Measurements from ENCODE around the gene EFNA5.
A peak's percentile ranks its signal among the peaks of the same experiment; 100 is the strongest.

Gene EFNA5

DNA sequence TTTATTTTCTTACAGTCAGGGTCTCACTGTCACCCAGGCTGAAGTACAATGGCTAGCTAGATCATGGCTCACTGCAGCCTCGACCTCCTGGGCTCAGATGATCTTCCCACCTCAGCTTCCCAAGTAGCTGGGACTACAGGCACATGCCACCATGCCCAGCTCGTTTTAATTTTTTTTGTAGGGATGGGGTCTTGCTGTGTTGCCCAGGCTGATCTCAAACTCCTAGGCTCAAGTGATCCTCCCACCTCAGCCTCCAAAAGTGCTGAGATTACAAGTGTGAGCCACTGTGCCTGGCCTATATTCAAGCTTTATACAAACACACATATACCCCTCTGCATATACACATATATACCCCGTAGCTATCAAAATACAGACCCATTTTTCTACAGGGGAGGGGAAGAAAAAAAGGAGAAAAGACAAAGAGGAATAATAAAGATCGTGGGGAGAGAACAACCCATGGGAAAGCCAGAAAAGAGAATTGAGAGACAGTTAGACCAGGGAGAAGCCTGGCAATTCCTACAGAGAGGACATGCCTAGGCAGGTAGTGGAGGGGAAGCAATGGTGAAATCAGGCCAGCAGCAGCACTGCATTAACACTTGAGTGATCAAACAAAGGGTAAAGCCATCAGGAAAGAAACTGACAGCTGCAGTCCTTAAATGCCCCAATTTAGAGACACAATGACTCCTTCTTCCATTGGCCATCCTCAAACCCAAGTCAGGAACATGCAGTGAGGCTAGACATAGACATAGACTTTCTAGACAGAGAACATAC lies 102.7 kb downstream of the EFNA5 start:
- peak; percentile 63 for DNase-seq

DNA sequence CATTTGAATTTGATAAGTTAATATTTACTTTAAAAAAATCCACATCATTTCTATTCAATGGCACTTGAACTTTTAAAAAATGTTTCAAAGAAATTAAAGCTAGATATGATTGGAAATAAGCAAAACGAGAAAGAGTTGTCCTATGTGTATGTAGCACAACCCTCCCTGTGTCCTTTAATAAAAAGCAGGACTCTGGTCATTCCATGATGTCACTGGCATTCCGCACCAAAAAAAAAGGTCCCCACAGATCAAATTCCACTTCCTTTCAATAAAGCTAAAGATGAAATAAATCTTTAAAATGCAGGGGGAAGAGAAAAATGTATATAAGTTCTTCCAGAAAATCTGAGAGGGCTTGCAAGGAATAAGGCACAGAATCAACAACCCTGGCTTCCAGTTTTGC lies 103.8 kb downstream of the EFNA5 start:
- DNase-seq = no peak

DNA sequence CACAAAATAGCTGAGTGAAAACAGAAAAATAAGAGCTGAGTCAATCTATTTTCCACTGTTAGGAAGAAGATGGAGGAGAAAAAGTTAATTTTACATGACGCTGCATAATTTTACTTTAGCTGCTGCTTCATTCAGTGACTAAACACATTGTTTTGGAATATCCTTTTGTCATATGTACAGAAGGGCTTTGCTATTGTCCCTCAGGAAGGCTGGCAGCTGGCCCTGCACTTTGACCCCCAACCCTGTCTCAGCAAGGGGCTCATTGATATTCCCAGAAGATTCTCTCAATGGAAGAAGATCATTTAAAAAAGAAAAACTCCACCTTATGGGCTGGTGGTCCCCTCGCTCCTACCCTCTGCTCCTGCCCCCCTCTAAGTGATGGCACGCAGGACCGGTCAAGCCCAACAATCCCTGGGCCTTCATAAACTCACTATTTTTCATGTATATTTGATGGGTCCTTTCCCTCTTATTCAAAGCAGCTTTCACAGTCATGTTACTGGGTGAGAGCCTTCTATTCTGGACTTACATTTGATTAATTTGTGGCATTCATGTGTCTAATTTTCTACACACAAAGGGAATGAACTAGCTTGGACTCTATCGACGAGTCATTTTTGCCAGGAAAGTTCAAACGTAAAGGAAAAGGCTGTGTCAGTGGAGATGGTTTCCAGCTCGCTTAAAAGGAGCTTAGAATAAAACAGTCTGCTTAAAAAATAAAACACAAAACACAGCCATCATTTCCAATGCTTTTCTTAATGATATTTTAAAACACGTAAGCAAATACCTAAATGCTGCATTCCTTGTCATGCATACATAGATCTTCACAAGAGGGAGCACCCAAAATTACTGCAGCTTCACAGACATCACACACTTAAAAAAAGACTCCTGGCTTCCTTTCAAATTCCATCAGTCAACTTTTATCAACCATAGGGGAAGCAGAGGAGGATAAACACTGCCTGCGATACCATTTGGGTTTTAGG lies 104.7 kb downstream of the EFNA5 start:
- DNase-seq = no peak

DNA sequence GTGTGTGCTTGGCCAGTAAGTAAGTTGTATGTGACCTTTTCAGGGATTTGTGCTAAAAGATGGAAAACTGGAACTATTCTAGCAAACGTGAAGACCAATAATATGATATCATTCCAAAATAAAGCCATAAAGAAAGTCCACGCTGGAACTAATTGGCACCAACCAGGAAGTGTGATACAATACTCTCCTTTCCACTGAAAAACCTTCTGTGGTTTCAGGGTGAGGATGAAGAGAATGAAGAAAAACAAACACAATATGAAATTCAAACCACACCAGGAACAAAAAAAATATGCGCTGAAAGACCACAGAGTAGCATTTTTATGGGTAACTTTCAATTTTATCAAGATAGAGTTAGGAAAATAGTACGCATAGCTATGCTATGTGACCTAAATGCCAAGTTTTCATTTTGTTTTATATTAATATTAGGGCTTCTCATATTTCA lies 105.8 kb downstream of the EFNA5 start:
- DNase-seq = no peak

DNA sequence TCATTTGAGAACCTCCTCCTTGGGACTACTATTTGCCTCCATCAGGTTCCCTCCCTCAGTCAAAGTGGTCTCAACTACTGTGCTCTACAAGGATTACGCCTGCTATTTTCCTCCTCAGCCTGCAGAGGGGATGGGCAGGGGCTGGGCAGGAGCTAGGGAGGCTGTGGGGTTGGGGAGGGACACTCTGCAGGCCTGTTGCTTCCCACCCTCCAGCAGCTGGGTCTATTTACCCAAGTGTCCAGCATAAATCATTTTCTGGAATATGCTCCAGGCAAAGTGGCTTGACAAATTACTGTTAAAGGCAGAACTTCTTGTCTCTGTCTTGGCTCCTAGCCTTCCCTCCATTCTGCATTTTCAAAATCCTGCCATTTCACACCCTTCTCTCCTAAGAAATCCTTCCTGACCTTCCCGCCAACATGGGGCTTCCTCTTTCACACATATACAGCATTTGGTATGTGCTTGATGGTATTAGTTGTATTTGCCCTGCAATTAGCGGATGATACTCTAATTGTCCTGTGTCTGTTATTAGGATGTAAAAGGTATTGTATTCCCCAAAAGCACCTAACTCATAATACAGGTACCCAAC lies 106.7 kb downstream of the EFNA5 start:
- DNase-seq = no peak

DNA sequence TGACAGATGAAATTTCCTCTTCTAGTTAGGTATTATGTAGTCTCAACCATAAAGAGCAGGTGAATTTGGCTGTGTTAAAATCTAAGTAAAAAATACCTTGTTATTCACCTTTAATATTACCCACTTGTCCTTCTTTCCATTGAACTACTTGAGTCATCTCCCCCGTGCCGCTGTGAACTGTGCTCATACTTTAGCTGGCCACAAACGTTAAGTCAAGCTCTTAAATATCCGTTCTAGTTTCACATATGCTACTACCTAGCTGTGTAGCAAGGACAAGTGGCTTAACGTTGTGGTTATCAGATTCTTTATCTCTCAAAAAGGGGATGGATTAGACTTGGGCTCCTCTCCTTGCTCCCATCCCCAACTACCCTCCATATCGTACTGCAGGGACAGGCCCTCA lies 110.4 kb downstream of the EFNA5 start:
- no peak for DNase-seq

DNA sequence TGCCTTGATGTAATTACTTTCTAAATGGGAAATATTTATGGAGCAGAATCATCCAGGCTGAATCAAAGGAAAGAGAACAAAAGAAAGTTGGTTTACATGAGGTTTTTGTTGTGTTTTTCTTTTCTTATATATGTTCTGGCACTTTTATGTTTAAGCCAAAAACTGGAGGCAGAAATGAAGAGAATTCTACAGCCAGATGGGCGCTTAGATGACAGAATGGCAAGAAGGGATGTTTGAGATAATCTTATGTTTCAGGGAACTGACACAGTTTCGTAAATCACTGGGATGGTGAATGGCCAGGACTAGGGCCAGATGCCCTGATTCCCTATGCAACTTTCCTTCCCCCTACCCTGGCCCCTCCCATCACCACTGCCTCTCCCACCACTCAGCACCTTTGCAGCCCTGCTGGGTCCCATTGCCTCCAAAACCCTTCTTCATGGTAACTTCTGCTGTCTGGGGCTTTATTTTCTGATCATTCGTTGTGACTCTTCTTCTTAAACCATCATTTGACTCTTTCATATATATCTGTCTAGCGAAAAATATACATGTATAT lies 111.8 kb downstream of the EFNA5 start:
- DNase-seq = no peak

DNA sequence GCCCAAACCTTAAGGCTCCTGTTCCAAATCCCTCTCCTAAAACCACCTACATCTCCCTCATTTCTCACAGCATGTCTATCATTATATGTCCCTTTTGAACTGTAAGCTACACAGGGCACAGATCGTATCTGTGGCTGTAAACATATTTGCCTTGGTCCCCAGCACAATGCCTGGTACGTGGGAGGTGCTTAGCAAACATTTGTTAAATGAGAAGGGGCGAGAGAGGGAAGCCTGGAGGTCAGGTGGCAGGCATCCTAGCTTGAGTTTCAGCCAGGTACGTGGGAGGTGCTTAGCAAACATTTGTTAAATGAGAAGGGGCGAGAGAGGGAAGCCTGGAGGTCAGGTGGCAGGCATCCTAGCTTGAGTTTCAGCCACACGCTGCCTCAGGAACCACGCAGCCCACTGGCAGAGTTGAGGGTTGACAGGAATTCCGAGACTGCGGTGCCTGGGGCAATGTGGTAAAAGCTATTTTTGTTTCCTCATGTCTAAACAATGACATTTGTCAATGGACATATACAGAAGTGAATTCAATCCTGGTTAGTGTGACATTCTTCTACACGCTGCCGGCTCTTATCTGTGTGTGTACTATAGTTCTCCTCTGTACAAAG lies 113.6 kb downstream of the EFNA5 start:
- DNase-seq = no peak

DNA sequence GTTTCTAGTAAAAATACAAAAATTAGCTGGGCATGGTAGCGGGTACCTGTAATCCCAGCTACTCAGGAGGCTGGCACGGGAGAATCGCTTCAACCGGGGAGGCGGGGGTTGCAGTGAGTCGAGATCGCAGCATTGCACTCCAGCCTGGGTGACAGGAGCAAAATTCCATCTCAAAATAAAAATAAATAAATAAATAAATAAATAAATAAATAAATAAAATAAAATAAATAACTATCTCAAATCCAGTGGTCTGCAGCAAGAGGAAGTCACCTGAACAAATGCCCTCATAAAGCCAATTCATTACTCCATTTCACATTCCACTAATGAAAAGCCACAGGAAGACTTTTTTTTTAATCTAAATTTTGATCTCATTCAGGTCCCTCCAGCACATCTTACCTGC lies 114.2 kb downstream of the EFNA5 start:
- no peak for DNase-seq

DNA sequence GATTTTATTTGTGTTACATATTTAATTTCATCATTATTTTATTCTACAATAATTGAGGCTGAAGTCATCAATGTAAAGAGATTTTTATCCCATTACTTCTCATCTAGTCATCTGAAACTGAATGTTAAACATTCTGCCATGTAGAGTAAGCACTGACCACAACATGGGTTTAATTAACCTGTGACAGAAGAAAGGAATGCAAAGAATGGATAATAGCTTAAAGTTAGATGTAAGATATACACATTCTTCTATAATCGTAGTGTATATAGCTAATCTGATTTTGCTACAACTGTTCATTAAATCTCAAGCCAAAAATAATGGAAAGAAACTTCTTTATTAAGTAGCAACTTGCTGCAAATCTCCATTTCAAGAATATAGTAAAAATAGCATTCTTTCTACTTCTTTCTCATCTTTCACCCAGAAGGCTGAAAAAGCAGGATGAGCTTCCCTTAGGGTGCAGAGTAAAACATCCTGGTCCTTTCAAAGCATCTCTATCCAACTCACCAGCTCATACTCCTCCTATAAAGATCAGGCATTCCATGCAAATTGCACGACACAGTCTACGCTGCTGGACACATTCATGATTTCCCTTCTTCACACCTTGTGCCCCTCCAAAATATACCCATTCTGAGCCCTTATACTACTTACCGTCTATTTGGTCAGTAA lies 115.2 kb downstream of the EFNA5 start:
- no peak for DNase-seq

DNA sequence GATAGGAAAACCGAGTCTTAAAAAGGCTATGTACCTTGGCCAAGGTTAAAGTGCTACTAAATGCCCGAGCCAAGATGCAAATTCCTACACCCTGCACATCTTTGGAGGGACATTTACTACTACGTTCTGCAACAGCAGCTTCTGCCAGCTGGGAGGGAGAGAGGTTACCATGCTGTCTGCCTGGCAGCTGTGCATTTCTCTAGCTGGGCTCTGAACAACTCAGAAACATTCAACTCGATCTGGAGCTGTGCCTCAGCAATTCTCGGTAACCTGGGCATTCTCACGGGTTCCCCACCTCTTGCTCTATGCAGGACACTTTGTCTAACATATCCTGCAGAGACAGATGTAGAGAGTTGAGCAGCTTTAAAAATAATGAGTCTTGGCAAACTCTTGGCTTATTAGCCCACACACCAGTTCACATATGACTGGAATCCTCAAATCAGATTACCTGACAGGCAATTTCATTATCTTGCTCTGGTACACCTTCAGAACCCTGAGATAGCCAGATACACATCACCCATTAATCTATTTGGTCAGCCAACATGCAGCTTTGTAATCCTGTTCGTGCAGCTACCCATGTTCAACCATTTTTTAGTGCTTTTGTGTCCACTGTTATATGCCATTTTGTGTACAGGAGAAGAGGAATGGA lies 115.8 kb downstream of the EFNA5 start:
- no peak for DNase-seq

DNA sequence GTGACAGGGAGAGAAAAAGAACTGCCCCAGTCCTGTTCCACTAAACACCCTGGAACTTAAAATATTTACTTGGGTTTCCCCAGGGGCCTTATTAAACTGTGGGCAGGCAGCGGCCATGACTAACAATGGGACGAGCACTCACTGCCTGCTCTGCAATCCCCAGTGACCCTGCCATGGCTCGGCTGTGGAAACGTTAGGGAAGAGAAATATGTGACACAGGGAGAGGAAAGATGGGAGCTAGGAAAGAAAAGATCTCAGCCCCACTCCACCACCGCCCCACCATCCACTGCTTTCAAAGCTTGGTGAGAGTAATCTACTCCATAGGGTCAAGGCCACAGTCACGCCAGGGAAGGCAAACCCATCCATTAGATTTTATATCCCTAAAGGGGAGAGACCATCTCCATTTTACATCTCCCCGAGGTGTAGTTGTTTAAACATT lies 117.6 kb downstream of the EFNA5 start:
- DNase-seq = peak; percentile 16

DNA sequence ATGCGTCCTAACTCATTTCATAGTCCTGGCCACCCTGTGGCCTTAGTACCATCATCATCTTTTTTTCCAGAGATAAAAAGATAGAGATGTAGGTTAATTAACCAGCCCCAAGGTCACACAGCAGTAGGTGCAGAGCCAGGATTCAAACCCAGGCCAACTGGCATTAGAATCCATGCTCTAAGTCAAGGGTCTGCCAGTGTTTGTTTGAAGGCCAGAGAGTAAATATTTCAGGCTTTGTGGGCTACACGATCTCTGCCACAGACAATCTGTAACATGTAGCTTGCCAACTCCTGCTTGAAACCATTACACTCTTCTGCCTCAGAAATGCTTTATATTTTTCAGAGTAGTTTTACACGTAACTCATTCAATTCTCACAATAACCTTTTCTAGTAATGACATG lies 119.6 kb downstream of the EFNA5 start:
- DNase-seq = no peak

DNA sequence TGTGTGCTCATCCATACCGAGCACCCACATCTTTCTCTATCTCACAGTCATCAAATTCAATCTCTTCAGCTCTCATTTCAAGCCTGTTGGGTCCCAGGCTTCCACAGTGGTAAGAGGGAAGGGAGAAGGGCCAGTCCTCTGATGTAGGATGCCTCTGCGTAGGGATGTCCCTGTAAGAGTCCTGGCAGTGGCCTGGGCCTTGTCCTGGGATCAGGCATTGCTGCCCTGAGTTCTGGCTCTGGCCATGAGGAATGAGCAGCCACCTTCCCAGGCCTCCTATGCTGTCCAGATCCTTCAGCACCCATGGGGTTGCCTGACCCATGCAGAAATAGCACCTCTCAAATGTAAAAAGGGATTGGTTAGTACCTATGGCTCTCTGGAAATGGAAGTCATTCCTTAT lies 121.2 kb downstream of the EFNA5 start:
- no peak for DNase-seq

DNA sequence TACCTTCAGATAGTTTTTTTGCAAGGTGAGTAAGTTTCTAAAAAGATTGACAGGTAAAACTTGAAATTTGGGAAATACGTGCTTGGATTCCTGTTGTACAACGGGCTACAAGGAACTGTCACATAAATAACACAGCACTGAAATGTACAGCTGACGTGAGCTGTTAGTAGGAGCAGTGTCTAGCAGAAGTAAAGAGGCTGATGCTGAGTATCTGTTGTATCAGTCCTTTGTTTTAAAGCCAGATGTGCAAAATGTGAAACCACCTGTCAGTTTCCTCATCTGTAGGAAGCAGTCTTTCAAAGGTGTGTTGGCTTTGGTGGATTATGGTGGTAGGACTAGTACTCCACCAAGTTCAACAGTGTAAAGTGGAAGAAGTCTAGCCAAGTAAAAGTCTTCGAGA lies 122.3 kb downstream of the EFNA5 start:
- no peak for DNase-seq

DNA sequence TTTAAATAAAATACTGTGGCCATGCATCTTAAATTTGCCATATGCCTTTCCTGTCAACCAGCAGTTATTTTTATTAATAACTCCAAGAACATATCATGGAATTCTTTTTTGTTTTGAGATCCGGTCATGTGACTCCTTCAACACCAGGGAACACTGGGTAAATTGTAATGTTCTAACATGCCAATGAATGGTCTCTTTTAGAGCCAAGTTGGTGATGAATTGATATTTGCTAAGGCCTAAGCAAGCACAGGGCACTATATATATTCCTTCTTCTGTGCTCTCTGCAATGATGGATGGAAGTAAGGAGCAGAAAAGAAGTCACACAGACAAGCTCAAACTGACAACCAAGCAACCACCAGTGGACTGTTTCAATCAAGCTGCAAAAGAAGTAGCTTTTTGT lies 124.0 kb downstream of the EFNA5 start:
- DNase-seq = no peak

DNA sequence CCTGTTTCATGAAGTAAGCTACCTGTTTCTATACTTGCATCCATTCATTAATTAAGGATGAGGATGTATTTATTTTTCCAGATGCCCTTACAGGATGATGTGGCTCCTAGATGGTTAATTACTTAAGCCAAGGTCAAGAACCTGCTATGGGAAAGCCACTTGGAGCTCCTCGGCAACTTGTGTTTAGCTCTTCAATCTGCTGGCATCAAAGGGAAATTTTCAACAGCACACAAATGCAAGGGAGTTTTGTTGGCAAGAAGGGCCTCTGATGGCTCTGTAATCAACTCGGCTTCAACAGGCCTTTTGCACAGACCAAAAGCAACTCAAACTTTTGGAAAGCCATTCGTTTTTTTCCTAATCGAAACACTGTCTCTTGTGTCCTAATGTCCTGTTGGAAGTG lies 125.3 kb downstream of the EFNA5 start:
- DNase-seq = no peak

DNA sequence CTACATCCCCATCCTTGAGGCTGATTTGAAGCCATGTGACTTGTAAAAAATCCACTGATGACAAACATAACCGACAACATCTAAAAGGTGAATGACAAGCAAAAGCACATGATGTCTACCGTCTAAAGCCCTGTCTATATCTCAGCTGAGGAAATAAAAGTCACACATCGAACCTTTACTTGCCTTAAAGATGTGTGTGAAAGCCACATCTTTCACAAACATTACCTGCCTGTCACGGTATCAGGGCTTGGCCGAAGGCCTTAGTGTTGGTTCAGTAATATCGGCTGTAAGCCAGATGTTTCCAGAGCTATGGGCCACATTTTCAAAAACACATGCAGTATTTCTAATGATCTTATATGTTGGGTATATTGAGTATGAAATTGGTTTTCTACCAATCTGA lies 125.8 kb downstream of the EFNA5 start:
- DNase-seq = no peak

DNA sequence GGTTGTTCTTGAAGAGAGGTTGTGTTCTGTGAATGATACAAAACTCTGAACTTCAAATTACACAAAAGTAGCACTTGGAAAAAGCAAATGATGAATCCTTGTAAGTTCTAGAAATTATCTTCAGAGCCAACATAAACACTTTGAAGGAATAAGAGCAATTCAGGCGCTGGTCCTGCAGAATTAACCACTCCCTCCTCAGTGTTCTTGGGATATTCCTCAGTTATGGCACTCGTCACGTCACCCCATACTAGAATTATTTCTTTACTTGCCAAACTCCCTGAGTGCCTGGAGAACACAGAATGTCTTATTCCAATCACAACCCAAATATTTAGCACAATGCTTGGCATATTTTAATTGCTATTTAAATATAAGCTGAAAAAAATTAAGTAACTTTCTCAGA lies 126.3 kb downstream of the EFNA5 start:
- no peak for DNase-seq

DNA sequence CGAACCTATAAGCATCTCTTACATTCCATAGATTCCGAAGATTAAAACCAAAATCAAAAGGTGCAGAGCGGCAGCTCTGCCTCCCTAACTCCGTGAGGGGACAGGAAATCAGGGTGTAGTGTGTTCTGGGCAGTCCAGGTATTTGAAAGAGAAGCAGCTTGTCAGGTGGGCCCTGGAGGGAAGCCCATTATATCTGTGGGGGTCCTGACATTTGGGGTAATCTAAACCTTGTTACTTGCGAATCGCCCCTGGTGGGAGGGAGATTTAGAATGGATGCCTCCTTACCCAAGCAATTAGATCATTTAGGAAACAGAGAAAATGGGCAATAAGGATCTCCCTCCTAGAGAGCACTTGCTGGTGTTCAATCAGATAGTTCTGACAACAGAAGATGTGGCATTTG lies 126.9 kb downstream of the EFNA5 start:
- no peak for DNase-seq

DNA sequence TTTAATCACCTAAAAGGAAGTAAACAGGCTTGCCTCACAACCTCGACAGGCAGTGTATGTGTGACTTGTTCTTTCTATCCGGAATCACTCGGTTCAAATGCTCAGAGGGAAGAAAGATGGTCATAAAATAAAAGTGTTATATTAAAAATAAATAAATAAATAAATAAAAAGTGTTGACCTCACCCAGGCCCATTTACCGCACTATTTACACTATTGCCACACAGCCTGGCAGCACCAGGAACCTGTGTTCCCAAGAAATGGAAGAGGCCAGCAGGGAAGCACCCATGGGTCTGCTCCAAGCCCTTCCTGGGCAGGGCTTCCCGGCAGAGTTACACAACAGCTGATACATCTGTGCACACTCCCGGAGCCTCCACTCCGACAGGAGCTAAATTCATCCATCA lies 127.9 kb downstream of the EFNA5 start:
- DNase-seq = peak; percentile 41

DNA sequence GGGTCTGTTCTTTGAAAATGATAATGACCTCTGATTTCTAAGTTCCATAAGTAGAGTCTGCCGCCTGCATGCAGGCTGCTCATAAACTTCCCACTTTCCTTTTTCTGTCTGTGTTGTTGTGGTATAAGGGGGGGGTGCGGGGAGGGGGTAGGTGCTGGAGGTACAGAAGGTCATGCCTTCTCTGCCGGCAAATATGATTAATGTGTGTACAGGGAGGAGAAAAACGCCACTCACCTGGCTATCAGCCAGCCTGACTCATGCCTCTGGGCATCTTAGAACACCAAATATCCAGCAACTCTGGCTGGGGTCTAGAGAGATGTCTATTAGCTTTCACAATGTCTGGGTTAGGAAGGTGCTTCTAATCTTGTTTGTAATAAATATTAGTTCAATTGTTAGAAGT lies 128.3 kb downstream of the EFNA5 start:
- DNase-seq = peak; percentile 29

Data from DMS153 (cell line).